Muscle of back (tissue), 11 donors: ENCODE results near the gene BRMS1. TPM values are rescaled to one million over a fixed set of nuclear protein-coding genes. Genes with fewer than 3 reads are reported as not detected.

ENCODE experiments used
- DNase-seq, 3 donors: peaks; one replicate each; pipeline versions ENCODE4 v3.0.0 to v3.0.0-alpha.2; 2013
- polyA plus RNA-seq, 10 donors: library from polyadenylated mRNA; unstranded; fragments of 120-200 nt; gene quantifications; one replicate each; pipeline ENCODE4 v1.2.1, GENCODE V29; 2013; ENCODE audit not compliant: insufficient read length in 10 of 10

BRMS1 gene
- polyA plus RNA-seq, 10 donors, result 17.6 to 23.3 (median 19.3) TPM

DNA sequence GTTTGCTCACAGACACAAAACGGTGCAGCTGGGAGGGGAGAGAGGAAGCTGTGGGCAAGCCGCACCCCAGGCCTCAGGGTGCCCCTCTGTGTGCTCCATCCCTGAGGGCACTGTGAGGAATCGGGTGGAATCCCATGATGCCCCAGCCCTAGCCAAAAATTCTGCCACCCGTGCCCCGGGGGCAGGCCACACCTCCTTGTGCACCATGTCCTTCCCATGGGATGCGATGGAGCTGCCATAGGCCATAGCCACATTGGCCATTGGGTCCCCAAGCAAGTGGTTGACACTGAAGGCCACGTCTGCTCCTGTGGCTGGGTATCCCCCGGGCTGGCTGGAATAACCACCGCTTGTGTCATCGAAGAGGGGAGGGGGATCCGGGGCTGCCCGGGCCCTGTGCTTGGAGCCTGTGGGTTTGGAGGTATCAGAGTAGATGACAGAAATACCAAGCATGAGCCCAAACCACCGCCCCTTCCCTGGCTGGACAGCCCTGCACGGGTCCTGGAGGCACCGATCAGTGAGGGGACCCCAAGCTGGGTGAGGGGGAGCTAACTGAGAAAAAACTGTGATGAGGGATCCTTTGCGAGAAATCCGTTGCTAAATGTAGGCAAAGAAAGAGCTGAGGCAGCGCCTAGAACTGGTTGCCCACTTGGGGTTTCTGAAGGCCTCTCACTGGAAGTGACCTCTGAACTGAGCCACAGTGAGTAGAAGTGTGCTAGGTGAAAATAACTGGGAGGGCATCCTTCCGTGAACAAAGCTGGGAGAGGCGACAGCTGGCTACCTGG is 56.8 kb downstream of the BRMS1 start:
- no peak for DNase-seq

Other genes starting within 250 kb of the BRMS1 start
- 10 to 100 TPM; 14.6 to 17.3 (median 16.0) TPM for gene KLC2, start 87.4 kb downstream of the BRMS1 start, polyA plus RNA-seq
- 100 to 1,000 TPM in 1 of 10 donors, 10 to 100 TPM in 9; 74.8 to 101 (median 86.7) TPM for gene RAB1B, start 76.5 kb downstream of the BRMS1 start, polyA plus RNA-seq
- 1 to 10 TPM; 2.2 to 5.3 (median 3.9) TPM for gene CNIH2, start 66.9 kb downstream of the BRMS1 start, polyA plus RNA-seq
- 10 to 100 TPM; 33.5 to 59.4 (median 44.9) TPM for gene YIF1A, start 56.0 kb downstream of the BRMS1 start, polyA plus RNA-seq
- gene TMEM151A, start 53.2 kb downstream of the BRMS1 start, polyA plus RNA-seq, result under 1 TPM in 1 of 10 donors, not detected in 9; 0.08 TPM
- gene CD248, start 28.1 kb downstream of the BRMS1 start, polyA plus RNA-seq, result 100 to 1,000 TPM in 4 of 10 donors, 10 to 100 TPM in 6; 68.8 to 142 (median 96.3) TPM
- gene RIN1, start 8.7 kb downstream of the BRMS1 start, polyA plus RNA-seq, result 1 to 10 TPM; 3.9 to 8.1 (median 6.0) TPM
- gene B4GAT1, start 2.5 kb upstream of the BRMS1 start, polyA plus RNA-seq, result 10 to 100 TPM; 16.9 to 25.0 (median 21.3) TPM
- 10 to 100 TPM; 14.5 to 30.4 (median 24.5) TPM for gene SLC29A2, start 26.7 kb upstream of the BRMS1 start, polyA plus RNA-seq
- under 1 TPM; 0.05 to 0.58 (median 0.14) TPM for gene NPAS4, start 75.9 kb upstream of the BRMS1 start, polyA plus RNA-seq
- 10 to 100 TPM; 43.8 to 58.6 (median 50.7) TPM for gene MRPL11, start 93.7 kb upstream of the BRMS1 start, polyA plus RNA-seq
- 1 to 10 TPM; 4.2 to 6.3 (median 5.8) TPM for gene PELI3, start 121.8 kb upstream of the BRMS1 start, polyA plus RNA-seq
- 10 to 100 TPM; 18.5 to 24.1 (median 20.9) TPM for gene DPP3, start 135.3 kb upstream of the BRMS1 start, polyA plus RNA-seq
- 10 to 100 TPM; 11.6 to 31.7 (median 18.2) TPM for gene BBS1, start 165.5 kb upstream of the BRMS1 start, polyA plus RNA-seq
- gene ZDHHC24, start 200.9 kb upstream of the BRMS1 start, polyA plus RNA-seq, result 1 to 10 TPM; 2.8 to 4.6 (median 3.6) TPM
- gene ACTN3, start 201.8 kb upstream of the BRMS1 start, polyA plus RNA-seq, result 100 to 1,000 TPM in 3 of 10 donors, 10 to 100 TPM in 6, 1 to 10 TPM in 1; 6.4 to 159 (median 82.9) TPM
- 10 to 100 TPM; 21.3 to 39.9 (median 27.2) TPM for gene CTSF, start 223.5 kb upstream of the BRMS1 start, polyA plus RNA-seq
- under 1 TPM in 6 of 10 donors, not detected in 4; 0.10 to 0.18 (median 0.13) TPM for gene CCDC87, start 248.0 kb upstream of the BRMS1 start, polyA plus RNA-seq
- 10 to 100 TPM; 27.3 to 47.6 (median 31.5) TPM for gene CCS, start 248.1 kb upstream of the BRMS1 start, polyA plus RNA-seq